ENCODE data around the gene PTPDC1.

DNA sequence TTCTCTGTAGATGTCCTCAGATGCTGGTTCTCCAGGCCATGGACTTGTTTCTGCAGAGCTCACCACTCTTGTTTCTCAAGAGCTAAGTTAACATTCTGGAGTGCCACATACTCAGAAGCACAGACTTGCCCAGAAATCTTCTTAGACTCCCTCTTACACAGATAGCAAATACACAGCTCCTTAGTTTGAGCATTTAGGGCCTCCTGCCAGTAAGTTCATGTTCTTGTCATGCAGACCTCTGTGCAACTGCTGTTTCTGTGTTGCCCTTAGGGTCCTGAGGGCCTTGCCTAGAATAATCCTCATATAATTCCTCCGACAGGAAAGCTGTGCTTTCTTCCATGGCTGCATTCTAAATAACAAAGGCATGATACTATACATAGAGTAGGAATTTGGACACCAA is 1.3 kb upstream of the PTPDC1 start:
- TF ChIP-seq, protein P1, sequence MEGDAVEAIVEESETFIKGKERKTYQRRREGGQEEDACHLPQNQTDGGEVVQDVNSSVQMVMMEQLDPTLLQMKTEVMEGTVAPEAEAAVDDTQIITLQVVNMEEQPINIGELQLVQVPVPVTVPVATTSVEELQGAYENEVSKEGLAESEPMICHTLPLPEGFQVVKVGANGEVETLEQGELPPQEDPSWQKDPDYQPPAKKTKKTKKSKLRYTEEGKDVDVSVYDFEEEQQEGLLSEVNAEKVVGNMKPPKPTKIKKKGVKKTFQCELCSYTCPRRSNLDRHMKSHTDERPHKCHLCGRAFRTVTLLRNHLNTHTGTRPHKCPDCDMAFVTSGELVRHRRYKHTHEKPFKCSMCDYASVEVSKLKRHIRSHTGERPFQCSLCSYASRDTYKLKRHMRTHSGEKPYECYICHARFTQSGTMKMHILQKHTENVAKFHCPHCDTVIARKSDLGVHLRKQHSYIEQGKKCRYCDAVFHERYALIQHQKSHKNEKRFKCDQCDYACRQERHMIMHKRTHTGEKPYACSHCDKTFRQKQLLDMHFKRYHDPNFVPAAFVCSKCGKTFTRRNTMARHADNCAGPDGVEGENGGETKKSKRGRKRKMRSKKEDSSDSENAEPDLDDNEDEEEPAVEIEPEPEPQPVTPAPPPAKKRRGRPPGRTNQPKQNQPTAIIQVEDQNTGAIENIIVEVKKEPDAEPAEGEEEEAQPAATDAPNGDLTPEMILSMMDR (IDR thresholded peaks at IDR 0.05), result no peak
- TF ChIP-seq EP300 (IDR thresholded peaks at IDR 0.05), result no peak

All from gastroesophageal sphincter (tissue), 3 donors.